HG03342 (cell line): Measurements from ENCODE around the gene SYT8.

Source experiments
- ATAC-seq: cut with Tn5 transposase; IDR thresholded peaks from one replicate; pipeline ENCODE4 v1.9.1; 2021; ENCODE audit warnings: mild to moderate bottlenecking, moderate library complexity; ENCODE audit not compliant: unreplicated experiment

SYT8 gene

DNA sequence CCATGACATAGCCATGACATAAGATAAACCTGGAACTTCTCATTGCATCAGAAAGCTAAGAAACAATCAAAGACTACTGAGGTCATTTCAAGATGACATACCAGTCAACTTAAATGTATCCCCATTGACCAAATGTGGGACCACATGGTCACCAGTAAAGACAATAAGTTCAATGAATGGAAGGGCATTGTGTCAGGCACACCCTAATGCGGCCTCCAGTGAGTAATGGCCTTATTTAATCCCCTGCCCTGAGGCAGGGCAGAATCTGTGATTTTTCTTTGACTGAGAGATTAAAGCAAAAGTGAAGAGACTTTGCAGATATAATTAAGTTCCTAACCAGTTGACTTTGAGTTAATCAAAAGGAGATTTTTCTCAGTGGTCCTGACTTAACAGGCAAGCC is 17.3 kb upstream of the SYT8 start:
- ATAC-seq: no peak

DNA sequence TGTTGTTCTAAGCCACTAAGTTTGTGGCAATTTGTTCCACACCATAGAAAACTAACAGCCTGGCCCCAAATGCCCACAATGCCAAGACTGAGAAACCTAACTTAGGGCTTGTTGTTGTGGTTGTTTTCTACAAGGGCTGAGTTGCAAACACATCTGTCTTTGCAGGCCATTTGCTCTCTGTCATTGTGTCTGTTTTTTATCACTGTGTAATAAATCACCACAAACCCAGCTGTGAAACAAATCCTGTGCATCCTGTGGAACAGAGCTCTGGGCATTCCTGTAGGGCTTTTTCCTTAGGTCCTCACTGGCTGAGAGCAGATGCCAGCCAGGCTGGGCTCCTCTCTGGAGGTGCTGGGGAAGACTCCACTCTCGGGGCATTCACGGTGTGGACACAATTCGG is 15.7 kb upstream of the SYT8 start:
- no peak for ATAC-seq

DNA sequence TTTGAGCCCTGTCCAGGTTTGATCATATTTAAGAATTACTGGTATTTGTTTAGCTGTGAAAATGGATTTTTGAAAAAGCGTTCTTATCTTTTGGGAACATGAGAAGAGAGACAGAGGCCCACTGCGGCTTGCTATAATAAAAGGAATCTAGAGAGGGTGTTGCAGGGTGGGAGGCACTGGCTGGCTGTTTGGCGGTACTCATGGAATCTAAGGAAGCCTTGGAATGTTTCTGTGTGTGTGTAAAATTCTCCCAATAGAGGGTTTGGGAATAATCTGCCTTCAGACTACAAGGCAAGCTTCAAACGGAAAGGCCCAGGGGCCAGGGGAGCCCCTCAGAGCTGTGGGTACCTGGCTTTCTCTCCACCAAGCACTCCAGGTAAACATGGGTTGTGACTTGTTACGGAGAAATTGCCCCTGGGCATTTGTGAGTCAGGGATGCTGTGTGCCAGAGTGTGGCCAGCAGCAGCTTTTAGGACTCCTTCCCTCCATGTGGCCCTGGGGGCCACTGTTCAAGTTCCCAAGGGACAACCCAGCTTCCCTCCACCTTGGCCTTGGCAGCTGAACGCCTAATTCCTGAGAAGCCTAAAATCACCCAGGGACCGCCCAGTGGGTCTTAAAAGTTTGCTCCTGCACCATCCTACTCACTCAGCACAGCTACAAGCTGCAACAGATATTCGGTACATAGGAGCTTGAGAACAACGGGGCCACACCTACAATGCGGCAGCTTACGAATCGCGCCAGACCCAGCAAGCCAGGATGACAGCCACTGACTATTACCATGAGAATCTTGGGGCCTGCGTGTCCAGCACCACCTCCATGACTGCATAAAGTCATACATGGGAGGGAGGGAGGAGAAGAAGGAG is 14.1 kb upstream of the SYT8 start:
- ATAC-seq: no peak

DNA sequence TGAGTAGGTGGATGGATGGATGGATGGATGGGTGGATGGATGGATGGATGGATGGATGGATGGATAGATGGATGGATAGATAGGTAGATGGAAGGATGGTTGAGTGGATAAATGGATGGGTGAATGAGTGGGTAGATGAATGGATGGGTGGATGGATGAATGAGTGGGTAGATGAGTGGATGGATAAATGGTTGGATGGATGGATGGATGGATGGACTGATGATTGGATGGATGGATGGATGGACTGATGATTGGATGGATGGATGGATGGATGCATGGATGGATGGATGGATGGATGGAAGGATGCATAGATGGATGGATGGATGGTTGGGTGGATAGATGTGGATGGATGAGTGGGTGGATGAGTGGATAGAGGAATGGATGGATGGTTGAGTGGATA is 13.2 kb upstream of the SYT8 start:
- ATAC-seq: no peak

DNA sequence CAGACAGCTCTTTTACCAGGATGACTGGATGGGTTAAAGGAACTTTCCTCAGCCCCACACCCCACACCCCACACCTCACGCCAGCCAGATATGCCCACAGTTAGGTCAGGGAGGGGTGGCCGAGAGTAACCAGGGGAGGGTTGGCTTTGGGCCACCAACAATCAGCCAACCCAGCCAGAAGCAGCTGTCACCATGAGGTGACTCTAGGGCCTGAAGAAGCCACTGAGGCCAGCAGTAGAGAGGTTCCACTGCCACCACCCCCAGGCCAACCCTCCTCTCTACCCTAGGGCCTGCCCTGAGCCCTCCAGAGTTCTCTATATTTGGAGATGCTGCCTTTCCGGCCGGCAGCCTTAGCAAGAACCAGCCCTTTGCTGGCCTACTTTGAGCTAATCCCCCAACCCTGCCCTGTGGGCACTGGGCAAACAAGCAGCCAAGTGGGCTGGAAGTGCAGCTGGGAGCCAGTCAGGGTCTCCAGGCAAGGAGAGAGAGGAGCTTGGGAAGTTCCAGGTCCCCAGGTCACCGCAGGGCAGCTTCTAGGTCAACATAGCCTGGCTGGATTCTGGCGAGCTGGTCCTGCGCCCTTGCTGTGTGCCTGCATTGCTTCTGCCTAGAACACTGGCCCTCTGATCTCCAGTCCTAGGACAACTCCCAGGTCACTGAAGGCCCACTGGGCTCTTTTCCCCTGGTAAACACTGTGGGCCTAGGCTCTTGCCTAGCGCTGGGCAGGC is 12.0 kb upstream of the SYT8 start:
- ATAC-seq: no peak

DNA sequence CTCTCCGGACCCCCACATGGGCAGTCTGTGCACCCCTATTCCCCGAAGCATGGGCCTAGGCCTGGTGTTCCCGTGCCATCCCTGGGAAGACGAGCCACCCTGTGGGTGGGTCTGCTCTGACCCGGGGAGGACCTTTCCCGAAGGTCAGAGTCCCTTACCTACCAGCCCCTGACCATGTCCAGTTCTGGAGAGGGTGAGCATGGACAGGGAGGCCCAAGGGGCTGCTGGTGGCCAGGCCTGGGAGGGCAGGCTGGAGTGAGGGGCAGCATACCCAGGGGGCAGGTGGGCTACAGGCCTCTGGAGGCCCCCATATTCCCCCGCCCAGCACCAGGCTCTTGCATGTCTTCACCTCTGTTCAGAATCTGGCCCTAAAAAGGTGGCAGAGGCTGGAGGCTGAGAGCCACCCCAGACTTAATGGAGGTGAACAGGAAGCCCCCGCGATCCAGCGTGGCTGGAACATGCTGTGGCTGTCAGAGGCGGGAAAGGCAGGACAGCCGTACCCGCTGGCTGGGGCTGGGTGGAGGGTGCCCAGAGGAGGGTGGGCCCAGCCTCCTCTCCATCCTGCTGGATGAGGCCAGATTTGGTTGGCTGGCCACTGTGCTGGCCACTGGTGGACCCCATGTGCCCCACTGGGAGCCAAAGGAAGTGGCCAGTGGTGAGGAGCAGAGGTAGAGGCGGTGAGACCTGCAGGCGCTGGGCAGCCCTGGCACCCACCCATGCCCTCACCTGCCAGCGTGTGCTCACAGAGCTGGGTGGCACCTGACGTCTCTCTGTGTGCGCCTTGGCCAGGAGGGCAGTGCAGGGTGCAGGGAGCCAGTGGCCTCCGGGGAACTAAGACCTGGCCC is 11.2 kb upstream of the SYT8 start:
- no peak for ATAC-seq

DNA sequence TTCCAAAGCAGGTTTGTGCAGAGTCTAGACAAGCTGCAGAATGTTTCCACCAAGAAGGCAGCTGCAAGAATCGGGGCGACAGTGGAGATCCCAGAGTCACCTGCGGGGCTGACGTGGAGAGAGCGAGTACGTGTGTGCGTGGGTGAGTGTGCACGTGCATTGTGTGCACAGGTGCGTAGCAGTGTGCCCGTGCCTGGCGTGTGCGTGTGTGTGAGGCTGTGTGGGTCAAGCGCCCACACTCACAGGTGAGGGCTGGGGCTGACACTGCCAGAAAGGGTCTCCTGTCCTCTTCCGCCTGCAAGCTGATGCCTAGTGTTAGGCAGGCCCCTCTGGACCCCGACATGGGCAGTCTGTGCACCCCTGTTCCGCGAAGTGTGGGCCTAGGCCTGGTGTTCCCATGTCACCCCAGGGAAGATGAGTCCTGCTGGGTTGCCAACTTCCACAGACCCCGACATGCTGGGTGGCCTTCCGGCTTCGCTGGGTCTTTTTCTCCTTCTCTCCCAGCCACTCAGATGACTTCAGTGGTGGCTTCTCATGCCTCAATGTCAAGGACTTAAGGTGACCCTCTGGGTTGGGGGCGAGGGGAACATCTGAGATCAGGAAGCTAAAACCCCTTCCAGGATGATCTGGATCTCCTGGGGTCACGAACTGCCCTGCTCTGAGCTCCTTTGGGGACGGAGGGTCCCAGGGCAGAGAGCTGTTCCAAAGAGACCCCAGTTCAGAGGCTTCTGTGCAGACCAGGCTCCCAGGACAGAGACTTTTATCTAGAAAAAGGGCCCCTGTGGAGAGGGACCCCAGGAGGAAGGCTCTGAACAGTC is 10.4 kb upstream of the SYT8 start:
- ATAC-seq: no peak

DNA sequence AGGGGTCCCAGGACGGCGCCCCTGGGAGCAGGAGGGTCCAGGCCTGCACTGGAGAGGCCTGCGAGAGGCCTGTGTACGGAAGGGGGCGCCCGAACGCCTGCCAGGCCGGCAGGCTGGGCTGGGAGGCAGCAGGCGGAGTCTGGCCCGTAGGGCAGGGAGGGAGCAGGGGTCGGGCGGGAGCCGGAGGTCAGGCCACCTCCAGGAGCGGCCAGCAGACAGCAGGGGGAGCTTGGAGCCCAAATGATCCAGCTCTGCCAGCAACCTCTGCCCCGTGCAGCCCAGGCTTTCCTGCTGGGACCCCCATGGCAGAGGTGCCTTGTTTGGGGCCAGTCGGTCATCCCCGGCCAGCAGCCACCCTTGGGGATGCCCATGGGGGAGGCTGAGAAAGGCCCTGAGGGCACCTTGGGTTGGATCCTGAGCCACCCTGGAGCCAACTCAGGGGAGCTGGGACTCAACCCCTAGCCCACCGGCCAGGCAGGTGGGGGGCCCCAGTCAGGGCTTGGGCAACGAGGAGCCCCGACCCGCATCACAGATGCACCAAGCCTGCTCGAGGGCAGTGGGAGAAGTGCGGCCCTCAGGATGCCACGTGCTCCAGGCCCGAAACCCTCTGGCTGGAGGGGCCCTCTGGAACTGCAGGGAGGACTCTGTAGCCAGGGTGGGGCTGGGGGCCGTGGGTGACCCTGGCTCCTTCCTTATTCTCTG is 9.6 kb upstream of the SYT8 start:
- no peak for ATAC-seq

DNA sequence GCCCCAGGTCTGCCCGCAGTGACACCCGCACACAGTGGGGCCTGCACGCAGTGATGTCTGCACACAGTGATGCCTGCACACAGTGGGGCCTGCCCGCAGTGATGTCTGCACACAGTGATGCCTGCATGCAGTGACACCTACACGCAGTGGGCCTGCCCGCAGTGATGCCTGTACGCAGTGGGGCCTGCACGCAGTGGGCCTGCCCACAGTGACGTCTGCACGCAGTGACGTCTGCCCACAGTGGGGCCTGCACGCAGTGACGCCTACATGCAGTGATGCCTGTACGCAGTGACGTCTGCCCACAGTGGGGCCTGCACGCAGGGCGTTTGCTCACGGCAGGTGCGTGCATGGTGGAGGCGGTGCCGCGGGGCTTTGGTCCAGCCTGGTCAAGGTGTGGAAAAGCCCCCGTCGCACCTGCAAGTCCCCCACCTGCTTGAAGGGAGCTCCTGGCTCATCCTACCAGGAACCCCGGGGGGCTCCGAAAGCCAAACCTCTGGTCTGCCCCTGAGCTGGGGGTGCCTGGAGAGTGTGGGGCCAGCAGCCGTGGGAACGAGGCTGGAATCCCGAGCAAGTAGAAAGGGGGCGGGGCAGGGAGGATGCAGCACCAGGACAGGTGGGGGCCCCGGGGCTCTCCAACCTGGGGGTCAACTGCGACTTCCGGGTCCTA is 8.9 kb upstream of the SYT8 start:
- ATAC-seq: no peak

DNA sequence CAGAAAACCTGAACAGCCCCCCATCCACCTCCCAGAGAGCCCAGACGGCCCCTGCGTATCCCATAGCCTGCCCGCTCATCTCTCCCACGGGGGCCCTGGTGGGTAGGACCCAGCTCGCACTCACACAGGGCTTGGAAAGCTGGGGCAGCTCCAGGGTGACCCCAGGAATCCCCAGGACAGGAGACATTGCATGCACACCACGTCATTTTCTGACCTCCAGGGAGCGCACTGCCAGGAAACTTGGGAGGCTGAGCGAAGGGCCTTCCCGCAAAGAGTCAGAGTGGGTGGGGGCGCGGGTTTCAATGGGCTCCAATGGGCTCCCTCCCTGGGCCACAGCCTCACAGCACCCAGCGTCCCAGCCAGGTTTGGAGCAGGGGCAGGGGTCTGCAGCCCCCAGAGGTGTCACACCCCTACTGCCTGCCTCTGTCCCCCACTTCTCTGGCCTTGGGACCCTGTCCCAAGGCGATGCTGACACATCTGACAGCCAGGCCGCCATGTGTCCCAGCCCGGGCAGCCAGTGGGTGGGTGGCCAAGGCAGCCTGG is 8.2 kb upstream of the SYT8 start:
- ATAC-seq: no peak

DNA sequence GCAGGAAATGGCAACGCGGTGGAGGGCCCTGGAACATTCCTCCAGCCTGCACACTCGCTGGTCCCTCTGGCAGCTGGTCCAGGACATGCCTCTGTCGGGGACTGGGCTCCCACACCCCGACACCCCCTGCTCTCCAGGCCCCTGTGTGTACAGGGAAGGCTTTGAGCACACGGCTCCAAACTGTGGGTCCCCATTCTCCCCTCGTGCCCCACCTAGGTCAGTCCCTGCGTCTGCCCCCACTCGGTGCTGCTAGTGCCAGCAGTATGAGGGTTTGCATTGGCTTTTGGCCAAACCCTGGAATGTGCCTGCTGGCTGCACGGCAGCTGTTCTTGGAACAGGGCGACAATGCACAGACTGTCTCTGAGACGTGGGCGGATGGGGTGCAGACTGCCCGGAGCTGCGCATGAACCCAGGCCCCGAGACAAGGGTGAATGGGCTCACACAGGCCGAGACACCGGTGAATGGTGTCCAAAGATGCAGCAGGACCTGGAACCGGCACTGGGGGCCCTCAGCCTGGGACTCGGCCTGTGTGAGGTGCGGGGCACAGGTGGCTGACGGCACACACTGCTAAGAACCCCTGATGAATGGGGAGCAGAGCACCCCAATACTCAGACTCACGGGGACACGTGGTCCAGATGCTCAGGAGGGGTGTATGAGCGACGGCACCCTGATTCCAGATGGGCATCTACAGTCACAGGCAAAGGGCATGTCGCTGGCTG is 7.5 kb upstream of the SYT8 start:
- no peak for ATAC-seq

DNA sequence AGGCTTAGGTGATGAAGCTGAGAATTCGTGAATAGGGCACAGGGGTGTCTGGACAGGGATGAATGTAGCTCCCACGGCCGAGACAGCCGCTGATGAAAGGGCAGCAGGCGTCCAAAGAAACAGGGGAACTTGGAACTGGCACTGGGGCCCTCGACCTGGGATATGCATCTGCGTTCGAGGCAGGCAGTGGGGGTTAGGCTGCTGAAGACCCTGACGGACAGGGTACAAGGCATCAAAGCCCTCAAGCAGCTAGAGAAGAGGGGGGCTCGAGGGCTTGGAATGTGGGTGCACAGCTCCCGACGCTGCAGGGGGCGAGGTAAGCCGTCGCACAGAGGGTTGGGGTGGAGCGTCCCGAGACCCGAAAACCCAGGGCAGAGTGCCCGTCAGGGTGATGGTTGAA is 6.9 kb upstream of the SYT8 start:
- ATAC-seq: no peak

DNA sequence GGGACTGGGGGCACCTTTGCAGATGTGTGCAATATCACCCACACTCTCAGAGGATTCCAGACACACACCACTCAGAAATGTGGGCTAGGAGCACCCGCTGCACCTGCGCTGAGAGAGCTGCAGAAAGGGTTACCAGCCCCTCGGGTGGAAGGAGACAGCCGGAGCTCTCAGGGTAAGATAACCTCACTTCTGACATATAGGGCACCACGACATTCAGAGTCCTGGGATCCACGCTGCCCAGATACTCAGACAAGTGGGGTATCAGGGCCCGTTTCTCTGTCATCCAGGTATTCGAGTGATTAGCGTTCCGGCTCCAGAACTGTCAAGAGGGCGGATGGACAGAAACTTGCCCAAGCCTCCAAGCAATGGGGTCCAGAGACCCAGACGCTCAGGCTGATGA is 6.2 kb upstream of the SYT8 start:
- no peak for ATAC-seq

DNA sequence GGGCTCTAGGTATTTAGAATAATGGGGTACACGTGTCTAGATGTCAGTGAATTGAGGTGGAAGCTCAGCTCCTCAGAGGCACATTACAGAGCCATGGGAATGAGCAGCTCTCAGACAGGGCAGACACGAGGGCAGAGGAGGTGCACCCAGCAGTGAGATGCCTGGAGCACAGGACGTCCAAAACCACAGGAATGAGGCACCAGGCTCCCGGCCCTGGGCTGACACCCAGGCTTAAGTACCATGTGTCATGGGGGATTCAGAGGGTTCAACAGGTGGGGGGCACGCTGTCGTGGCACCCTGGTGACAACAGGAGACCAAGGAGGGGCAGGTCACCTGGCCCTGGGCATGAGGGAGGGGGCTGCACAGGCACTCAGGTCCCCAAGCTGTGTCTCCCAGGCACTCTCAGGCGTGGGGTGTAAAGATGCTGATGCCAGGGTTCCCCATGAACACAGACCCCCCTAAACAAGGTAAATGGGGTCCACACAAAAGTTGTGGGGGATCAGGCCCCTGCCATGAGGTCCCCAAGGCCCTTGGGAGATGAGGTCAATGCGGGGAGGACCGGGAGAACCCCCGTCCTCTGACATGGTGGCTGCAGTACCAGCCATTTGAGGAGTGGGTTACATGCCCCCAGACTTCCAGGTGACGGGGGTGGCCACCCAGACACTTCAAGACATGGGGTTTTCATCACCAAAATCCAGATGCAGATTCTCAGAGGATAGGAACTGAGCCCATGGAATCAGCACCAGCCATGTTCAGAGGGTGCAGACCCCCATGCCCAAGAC is 5.6 kb upstream of the SYT8 start:
- ATAC-seq: no peak

DNA sequence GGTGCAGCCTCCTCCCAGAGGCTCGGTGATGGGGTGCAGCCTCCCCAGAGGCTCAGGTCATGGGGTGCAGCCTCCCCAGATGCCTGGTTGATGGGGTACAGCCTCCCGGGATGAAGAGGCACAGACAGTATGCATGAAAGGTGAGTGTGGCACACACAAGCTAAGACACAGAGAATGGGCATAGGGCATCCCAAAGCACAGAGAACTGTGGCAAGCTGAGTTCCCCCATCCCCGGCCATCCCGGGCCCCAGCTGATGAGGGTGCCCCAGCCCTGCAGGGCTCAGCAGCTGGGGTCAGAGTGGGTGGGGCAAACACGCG is 4.8 kb upstream of the SYT8 start:
- no peak for ATAC-seq

DNA sequence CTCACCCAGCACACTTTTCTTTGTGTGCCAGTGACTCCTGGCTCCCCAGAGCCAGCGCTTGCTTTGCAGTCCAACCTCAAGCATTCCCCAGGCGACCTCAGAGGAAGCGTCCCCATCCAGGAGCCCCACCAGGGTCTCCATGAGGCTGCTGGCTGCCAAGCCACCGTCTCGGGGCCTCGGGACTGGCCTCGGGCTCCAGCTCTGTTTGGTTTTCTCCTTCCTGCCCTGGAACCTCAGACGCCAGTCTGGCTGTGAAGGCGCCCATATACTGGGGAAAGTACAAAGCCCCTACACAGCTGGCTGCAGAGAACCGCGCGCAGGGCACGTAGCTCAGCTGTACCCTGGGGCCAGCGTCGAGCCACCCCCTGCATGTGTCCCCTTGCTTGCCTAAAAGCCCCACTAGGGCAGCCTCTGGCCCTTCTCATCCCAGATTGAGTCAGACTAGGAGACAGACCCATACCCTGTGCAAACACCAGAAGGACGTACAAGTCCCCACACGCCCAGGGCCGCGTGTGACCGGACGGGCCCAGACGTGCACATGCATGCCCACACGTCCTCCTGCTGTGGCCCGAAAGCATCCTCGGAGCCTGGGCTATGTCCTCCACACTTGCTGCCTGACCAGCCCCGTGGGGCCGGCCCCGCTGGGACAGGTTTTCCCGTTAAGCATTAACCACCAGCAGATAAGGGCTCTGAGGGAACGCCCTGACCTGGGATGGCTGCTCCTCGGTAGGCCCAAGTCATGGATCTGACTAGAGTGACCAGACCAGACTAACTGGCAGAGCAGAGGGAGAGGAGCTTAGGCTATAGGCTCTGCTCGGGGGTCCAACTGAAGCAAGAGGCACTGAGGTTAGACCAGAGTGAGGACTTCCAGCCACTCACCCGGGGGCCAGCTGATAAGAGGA is 4.2 kb upstream of the SYT8 start:
- no peak for ATAC-seq
